Sigmoid colon (tissue), 7 donors: Measurements from ENCODE around the gene CFAP54. TPM values are rescaled to one million over a fixed set of nuclear protein-coding genes. Genes with fewer than 3 reads are reported as not detected.

Experiments
- DNase-seq: peaks from one replicate; pipeline ENCODE4 v3.0.0-alpha.2; 2019
- H3K27ac ChIP-seq, 4 donors: fragments of 200-600 bp; sonication (generic); one replicate each; pipeline ENCODE4 v1.5.1; 2016 to 2019; ENCODE audit warnings: mild to moderate bottlenecking in 1 of 4
- H3K27me3 ChIP-seq, 3 donors: fragments of 200-600 bp; sonication (generic); one replicate each; pipeline ENCODE4 v1.5.1; 2019; ENCODE audit warnings: mild to moderate bottlenecking in 1 of 3
- H3K36me3 ChIP-seq, 4 donors: fragments of 200-600 bp; sonication (generic); one replicate each; pipeline ENCODE4 v1.5.1; 2016 to 2019
- H3K4me1 ChIP-seq, 4 donors: fragments of 200-600 bp; sonication (generic); one replicate each; pipeline ENCODE4 v1.5.1; 2017 to 2019
- H3K4me3 ChIP-seq, 4 donors: fragments of 200-600 bp; sonication (generic); one replicate each; pipeline ENCODE4 v1.5.1; 2017 to 2019; ENCODE audit warnings: mild to moderate bottlenecking in 2 of 4, moderate library complexity in 1 of 4
- H3K9me3 ChIP-seq, 4 donors: fragments of 200-600 bp in 3 of 4; sonication (generic) in 3 of 4; one replicate each; pipeline versions ENCODE4 v1.5.1 to v1.6.1; 2013 to 2019
- CTCF ChIP-seq, 4 experiments: fragments of 450-650 bp in 3 of 4; fragments of 200-600 bp in 1 of 4; IDR thresholded peaks; one replicate each; pipeline ENCODE4 v1.5.1; 2016 to 2019; ENCODE audit warnings: antibody characterized with exemption in 4 of 4, mild to moderate bottlenecking in 3 of 4, moderate library complexity in 2 of 4
- EP300 ChIP-seq, 4 donors: sonication (generic); formaldehyde crosslinking; IDR thresholded peaks; one replicate each; pipeline ENCODE4 v1.6.1; 2017; ENCODE audit warnings: antibody characterized with exemption in 4 of 4
- POLR2A ChIP-seq, 2 donors: fragments of 450-650 bp; IDR thresholded peaks; one replicate each; pipeline ENCODE4 v1.6.1; 2016; ENCODE audit warnings: antibody characterized with exemption in 2 of 2, mild to moderate bottlenecking in 2 of 2, moderate library complexity in 2 of 2
- POLR2AphosphoS5 ChIP-seq, 4 donors: sonication (generic); formaldehyde crosslinking; IDR thresholded peaks; one replicate each; pipeline ENCODE4 v1.6.1; 2017; ENCODE audit warnings: antibody characterized with exemption in 4 of 4
- WGBS, 2 donors: extraction: QIAGEN DNeasy Blood & Tissue Kit; methylation state at CpG; one replicate each; pipeline ENCODE4 v1.1.7; 2013; 5-methylcytosine and 5-hydroxymethylcytosine counted together
- intact Hi-C: fragments of 100-400 bp; cut with DNase I; formaldehyde crosslinking; loops from one replicate; pipeline ENCODE4 v1.15.1; 2023
- polyA plus RNA-seq, 3 donors: library from polyadenylated mRNA; stranded (reverse); fragments of 200-250 nt; gene quantifications; one replicate each; pipeline ENCODE4 v1.2.3, GENCODE V29; 2013
- total RNA-seq, 4 donors: library from RNA; depleted of rRNA; stranded (reverse); fragments of >200 nt; gene quantifications; one replicate each; pipeline ENCODE4 v1.1.0, GENCODE V29; 2016
- donor health status: healthy with polysubstance abuse.
- donor health status: Bipolar disorder and iron deficiency.
- donor health status: healthy.

CFAP54 gene
- total and polyA plus RNA-seq, 7 donors = 0.07 to 10.5 (median 3.1) TPM; not detected in 2

- no peaks in the 10 kb centered on the region for H3K9me3 ChIP-seq
- no peaks in the 10 kb centered on the region for H3K36me3 ChIP-seq
- peaks cover 0 to 22% (median 9%) of the 10 kb centered on the region in 4 donors for H3K4me1 ChIP-seq
- intact Hi-C loops = loop anchor here (1.0 to 2.0 kb wide), 3 partner anchors 28 to 454 kb away; partner anchors contain the start of gene CFAP54
- TF ChIP-seq POLR2A (IDR thresholded peaks at IDR 0.05) (no peak), CTCF (IDR thresholded peaks at IDR 0.05) (peak; percentile 46 to 79 (median 61)), EP300 (IDR thresholded peaks at IDR 0.05) (no peak), POLR2AphosphoS5 (IDR thresholded peaks at IDR 0.05) (no peak)
- no peaks in the 10 kb centered on the region for H3K27me3 ChIP-seq
- H3K4me3 ChIP-seq = no peak overlapping the region
- peak; percentile 84 for DNase-seq
- no peak overlapping the region for H3K27ac ChIP-seq
- 36% methylated on average over 8 of the region's 8 CpGs for WGBS, 2 donors
These were observed 27.4 kb downstream of the CFAP54 start for GRCh38 chr12:96516472-96517430.

- Histone ChIP-seq H3K27me3 (no peaks in the 10 kb centered on the region), H3K4me1 (peaks cover 0 to 6% (median 2%) of the 10 kb centered on the region in 4 donors), H3K27ac (no peak overlapping the region), H3K4me3 (no peak overlapping the region), H3K36me3 (no peaks in the 10 kb centered on the region), H3K9me3 (no peaks in the 10 kb centered on the region)
- DNase-seq = no peak
- TF ChIP-seq CTCF (IDR thresholded peaks at IDR 0.05) (no peak), POLR2A (IDR thresholded peaks at IDR 0.05) (no peak), EP300 (IDR thresholded peaks at IDR 0.05) (no peak), POLR2AphosphoS5 (IDR thresholded peaks at IDR 0.05) (no peak)
- intact Hi-C loops = no loop called here
- WGBS, 2 donors = 85 to 91% methylated on average over 3 of the region's 3 CpGs
These were observed 31.4 kb downstream of the CFAP54 start for GRCh38 chr12:96520767-96521166.

- TF ChIP-seq CTCF (IDR thresholded peaks at IDR 0.05) (no peak), POLR2AphosphoS5 (IDR thresholded peaks at IDR 0.05) (no peak), POLR2A (IDR thresholded peaks at IDR 0.05) (no peak), EP300 (IDR thresholded peaks at IDR 0.05) (no peak)
These were observed 32.7 kb downstream of the CFAP54 start for GRCh38 chr12:96521895-96522682.

DNA sequence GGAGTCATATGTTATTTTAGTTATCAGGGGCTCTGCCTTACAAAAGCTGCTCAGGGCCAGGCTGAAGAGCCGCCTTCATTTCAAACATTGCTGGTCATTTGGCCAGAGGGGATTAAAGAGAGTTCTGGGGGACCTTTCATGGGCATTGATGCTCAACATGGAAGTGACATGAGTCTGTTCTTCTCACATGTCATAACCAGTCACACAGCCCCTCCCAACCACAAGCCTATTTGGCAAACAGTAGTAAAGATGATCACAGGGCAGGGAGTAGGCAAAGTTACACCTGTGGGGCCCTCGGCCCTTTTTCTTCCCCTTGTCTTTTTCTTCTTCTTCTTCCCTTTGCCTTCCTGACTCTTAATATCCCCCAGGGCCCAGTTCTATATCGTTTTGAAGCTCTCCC is 33.3 kb downstream of the CFAP54 start:
- TF ChIP-seq CTCF (IDR thresholded peaks at IDR 0.05) (no peak), EP300 (IDR thresholded peaks at IDR 0.05) (no peak), POLR2A (IDR thresholded peaks at IDR 0.05) (no peak), POLR2AphosphoS5 (IDR thresholded peaks at IDR 0.05) (no peak)
- Histone ChIP-seq H3K27ac (no peak overlapping the region), H3K4me1 (no peaks in the 10 kb centered on the region), H3K27me3 (no peaks in the 10 kb centered on the region), H3K4me3 (no peak overlapping the region), H3K9me3 (no peaks in the 10 kb centered on the region), H3K36me3 (no peaks in the 10 kb centered on the region)
- DNase-seq = no peak
- WGBS, 2 donors = 44 to 71% methylated on average over 3 of the region's 3 CpGs
- intact Hi-C loops = no loop called here

More at GRCh38 chr12:96521895-96522682, 32.7 kb downstream of the CFAP54 start:
- Histone ChIP-seq H3K4me3 (no peak overlapping the region), H3K36me3 (no peaks in the 10 kb centered on the region), H3K27me3 (no peaks in the 10 kb centered on the region), H3K27ac (no peak overlapping the region), H3K9me3 (no peaks in the 10 kb centered on the region), H3K4me1 (no peaks in the 10 kb centered on the region)
- WGBS, 2 donors = 86 to 91% methylated on average over 7 of the region's 7 CpGs
- no peak for DNase-seq
- intact Hi-C loops = no loop called here
